ENCODE data around the gene CPSF3. TPM values are rescaled to one million over a fixed set of nuclear protein-coding genes. Genes with fewer than 3 reads are reported as not detected.
A peak's percentile ranks its signal among the peaks of the same experiment; 100 is the strongest.

The CPSF3 gene
- total RNA-seq, 1 experiment from 2014 or later, result 61.5 TPM

DNA sequence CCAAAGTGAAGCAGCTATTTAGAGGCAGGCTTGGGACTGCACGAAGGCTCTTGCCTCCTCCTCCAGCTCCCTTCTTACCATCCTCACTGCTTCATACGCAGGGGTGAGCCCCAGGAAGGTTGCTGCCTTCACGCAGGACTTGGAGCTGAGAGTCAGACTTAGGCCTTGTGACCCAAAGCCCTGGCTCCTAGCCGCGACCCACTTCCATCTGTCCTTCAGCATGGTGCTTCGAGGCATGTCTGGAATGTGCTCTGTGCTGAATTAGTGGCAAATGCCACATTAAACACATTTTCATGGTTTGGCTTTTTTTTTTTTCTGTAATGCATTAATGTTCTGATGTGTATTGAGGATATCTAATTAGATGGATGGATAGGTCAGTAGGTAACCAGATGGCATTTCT lies 37.6 kb upstream of the CPSF3 start:
- Histone ChIP-seq H3K27me3 (ENCODE audit: insufficient read depth, low read depth) (no peaks in the 10 kb centered on the region), H2AFZ (no peak overlapping the region), H4K20me1 (ENCODE audit: insufficient read depth) (0 out of 2 replicates have a peak, but pooled peaks cover 3% of the 10 kb centered on the region), H3F3A (ENCODE audit: insufficient read depth, low read depth) (peaks cover 73% of the 10 kb centered on the region), H3K27ac (peak overlapping the region; percentile 82), H3K9me3 (ENCODE audit: insufficient read depth, low read depth) (no peaks in the 10 kb centered on the region), H3K4me1 (replicated peaks; ENCODE audit: insufficient read depth) (peaks cover 62% of the 10 kb centered on the region), H3K36me3 (ENCODE audit: low read depth) (peaks cover 51% of the 10 kb centered on the region), H3K4me3 (no peak overlapping the region), H3K4me2 (peak overlapping the region; percentile 66), H3K79me2 (ENCODE audit: low read depth) (peaks cover 29% of the 10 kb centered on the region), H3K9me2 (ENCODE audit: insufficient read depth) (no peaks in the 10 kb centered on the region)
- intact Hi-C loops (cut with micrococcal nuclease; ENCODE audit: unreplicated experiment), result loop anchor here (1.0 to 10.0 kb wide), 5 partner anchors 37 to 243 kb away; partner anchors contain the start of genes CPSF3 and ITGB1BP1
- ChIA-PET POLR2A (ENCODE audit: unreplicated experiment) (interaction anchor here (0.6 kb wide), 1 partner anchor 37 kb away, joined by 5 read pairs; no protein-coding TSS in a partner anchor), CTCF (no interaction called here)
- no TSS peak for BruUV-seq (replicated peaks)
- TF ChIP-seq EZH2 (IDR thresholded peaks at IDR 0.05; ENCODE audit: low read depth), result no peak
- TF ChIP-seq, protein P1, sequence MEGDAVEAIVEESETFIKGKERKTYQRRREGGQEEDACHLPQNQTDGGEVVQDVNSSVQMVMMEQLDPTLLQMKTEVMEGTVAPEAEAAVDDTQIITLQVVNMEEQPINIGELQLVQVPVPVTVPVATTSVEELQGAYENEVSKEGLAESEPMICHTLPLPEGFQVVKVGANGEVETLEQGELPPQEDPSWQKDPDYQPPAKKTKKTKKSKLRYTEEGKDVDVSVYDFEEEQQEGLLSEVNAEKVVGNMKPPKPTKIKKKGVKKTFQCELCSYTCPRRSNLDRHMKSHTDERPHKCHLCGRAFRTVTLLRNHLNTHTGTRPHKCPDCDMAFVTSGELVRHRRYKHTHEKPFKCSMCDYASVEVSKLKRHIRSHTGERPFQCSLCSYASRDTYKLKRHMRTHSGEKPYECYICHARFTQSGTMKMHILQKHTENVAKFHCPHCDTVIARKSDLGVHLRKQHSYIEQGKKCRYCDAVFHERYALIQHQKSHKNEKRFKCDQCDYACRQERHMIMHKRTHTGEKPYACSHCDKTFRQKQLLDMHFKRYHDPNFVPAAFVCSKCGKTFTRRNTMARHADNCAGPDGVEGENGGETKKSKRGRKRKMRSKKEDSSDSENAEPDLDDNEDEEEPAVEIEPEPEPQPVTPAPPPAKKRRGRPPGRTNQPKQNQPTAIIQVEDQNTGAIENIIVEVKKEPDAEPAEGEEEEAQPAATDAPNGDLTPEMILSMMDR (conservative IDR thresholded peaks at IDR 0.05), result no peak
- no peak for DNase-seq

DNA sequence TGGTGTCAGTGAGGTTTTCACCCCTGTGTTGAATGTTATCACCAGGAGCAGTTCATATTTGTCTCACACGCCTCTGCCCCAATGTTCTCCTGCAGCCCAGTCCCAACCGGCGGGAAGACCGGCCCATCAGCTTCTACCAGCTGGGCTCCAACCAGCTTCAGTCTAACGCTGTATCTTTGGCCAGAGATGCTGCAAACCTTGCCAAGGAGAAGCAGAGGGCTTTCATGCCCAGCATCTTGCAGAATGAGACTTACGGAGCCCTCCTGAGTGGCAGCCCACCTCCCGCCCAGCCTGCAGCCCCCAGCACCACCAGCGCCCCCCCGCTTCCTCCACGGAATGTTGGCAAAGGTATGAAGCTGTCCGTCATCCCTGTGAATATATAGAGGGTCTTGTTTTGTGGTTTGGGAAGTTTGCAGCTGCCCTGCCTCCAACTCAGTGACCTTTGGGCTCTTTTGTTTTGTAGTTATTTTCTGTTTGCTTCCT lies 35.2 kb upstream of the CPSF3 start:
- no peaks in the 10 kb centered on the region for H3K9me2 ChIP-seq (ENCODE audit: insufficient read depth)
- no TSS peak for BruUV-seq (replicated peaks)
- H3K79me2 ChIP-seq (ENCODE audit: low read depth), result peaks cover 15% of the 10 kb centered on the region
- peaks cover 52% of the 10 kb centered on the region for H3K36me3 ChIP-seq (ENCODE audit: low read depth)
- intact Hi-C loops (cut with micrococcal nuclease; ENCODE audit: unreplicated experiment), result loop anchor here (5.0 to 10.0 kb wide), 2 partner anchors 71 to 103 kb away; no protein-coding TSS in a partner anchor
- H3K4me3 ChIP-seq, result no peak overlapping the region
- peaks cover 65% of the 10 kb centered on the region for H3F3A ChIP-seq (ENCODE audit: insufficient read depth, low read depth)
- H3K4me1 ChIP-seq (replicated peaks; ENCODE audit: insufficient read depth), result peaks cover 38% of the 10 kb centered on the region
- H3K4me2 ChIP-seq, result no peak overlapping the region
- POLR2A ChIA-PET (ENCODE audit: unreplicated experiment), result no interaction called here
- CTCF ChIA-PET, result no interaction called here
- no peaks in the 10 kb centered on the region for H3K9me3 ChIP-seq (ENCODE audit: insufficient read depth, low read depth)
- no peak overlapping the region for H2AFZ ChIP-seq
- H3K27me3 ChIP-seq (ENCODE audit: insufficient read depth, low read depth), result no peaks in the 10 kb centered on the region
- no peak overlapping the region for H3K27ac ChIP-seq
- no peak for DNase-seq
- no peaks in the 10 kb centered on the region for H4K20me1 ChIP-seq (ENCODE audit: insufficient read depth)
- TF ChIP-seq EZH2 (IDR thresholded peaks at IDR 0.05; ENCODE audit: low read depth), result no peak
- TF ChIP-seq, protein P1 (conservative IDR thresholded peaks at IDR 0.05), result no peak

DNA sequence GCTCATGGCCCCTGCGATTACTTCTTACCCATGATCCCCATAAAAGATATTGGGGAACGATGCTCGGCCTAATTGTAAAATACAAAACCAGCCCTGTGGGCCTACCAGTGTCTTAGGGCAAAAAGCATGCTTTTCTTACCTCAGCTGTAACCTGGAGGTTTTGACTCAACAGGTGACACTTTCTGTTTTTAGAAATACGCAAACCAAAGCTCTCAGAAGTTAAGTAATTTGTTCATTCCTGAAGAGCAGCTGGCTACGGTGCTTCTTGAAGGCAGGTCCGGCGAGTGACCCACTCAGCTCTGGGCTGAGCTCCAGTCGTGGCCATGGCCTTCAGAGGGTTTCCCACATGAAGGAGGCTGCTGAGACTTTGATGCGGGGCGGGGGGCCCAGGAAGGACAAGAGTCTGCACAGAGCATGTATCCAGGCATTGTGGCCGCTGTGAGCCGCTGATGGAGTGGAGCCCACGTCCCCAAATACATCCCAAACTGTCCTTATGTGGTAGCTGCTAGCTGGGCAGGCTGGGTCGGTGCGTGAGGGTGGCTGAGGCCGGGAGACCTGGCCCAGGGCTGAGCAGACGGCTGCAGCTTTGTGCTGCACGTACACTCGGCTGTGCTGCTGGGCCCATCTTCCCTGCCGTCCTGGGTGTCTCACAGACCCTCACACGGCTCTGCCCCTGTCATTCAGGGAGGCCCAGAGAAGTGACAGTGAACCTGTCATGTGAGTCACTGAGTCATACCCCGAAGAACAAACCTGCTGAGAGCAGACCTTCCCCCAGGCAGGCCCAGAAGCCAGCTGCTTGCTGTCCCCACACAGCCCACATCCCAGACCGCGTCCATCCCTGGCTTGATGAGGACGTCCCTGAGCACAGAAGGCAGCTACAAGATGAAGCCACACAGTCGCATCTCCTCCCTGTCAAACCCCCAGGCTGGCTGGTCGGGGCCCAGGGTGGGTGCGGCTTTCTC lies 34.2 kb upstream of the CPSF3 start:
- no peak overlapping the region for H3K27ac ChIP-seq
- BruUV-seq (replicated peaks), result no TSS peak
- no peaks in the 10 kb centered on the region for H4K20me1 ChIP-seq (ENCODE audit: insufficient read depth)
- peaks cover 61% of the 10 kb centered on the region for H3F3A ChIP-seq (ENCODE audit: insufficient read depth, low read depth)
- CTCF ChIA-PET, result no interaction called here
- TF ChIP-seq, protein P1 (conservative IDR thresholded peaks at IDR 0.05), result no peak
- TF ChIP-seq EZH2 (IDR thresholded peaks at IDR 0.05; ENCODE audit: low read depth), result no peak
- H3K79me2 ChIP-seq (ENCODE audit: low read depth), result peaks cover 10% of the 10 kb centered on the region; the same call in 1 of the 2 replicates
- H3K9me3 ChIP-seq (ENCODE audit: insufficient read depth, low read depth), result no peaks in the 10 kb centered on the region
- H3K27me3 ChIP-seq (ENCODE audit: insufficient read depth, low read depth), result no peaks in the 10 kb centered on the region
- H3K4me2 ChIP-seq, result no peak overlapping the region
- POLR2A ChIA-PET (ENCODE audit: unreplicated experiment), result no interaction called here
- peaks cover 47% of the 10 kb centered on the region for H3K36me3 ChIP-seq (ENCODE audit: low read depth)
- H2AFZ ChIP-seq, result no peak overlapping the region
- no peaks in the 10 kb centered on the region for H3K9me2 ChIP-seq (ENCODE audit: insufficient read depth)
- DNase-seq, result no peak
- no peak overlapping the region for H3K4me3 ChIP-seq
- peaks cover 35% of the 10 kb centered on the region for H3K4me1 ChIP-seq (replicated peaks; ENCODE audit: insufficient read depth)
- intact Hi-C loops (cut with micrococcal nuclease; ENCODE audit: unreplicated experiment), result loop anchor here (5.0 to 10.0 kb wide), 2 partner anchors 72 to 104 kb away; no protein-coding TSS in a partner anchor
